Trophoblast cell (in vitro differentiated cells and primary cell): ENCODE data around the gene GGA1.

Source experiments
- DNase-seq, 2 donors: peaks; one replicate each; pipeline ENCODE4 v3.0.0-alpha.2; 2016
- H2AFZ ChIP-seq: 2 replicates; pipeline ENCODE4 v1.6.1; 2013; ENCODE audit warnings: low read length, moderate library complexity, mild to moderate bottlenecking; ENCODE audit not compliant: insufficient read depth, poor library complexity
- H2AK5ac ChIP-seq: 2 replicates; pipeline ENCODE4 v1.6.1; 2013; ENCODE audit warnings: mild to moderate bottlenecking, low read length
- H2BK120ac ChIP-seq: 2 replicates; pipeline ENCODE4 v1.6.1; 2013; ENCODE audit warnings: low read length, mild to moderate bottlenecking, moderate library complexity; ENCODE audit not compliant: insufficient read depth, poor library complexity
- H2BK12ac ChIP-seq: 2 replicates; pipeline ENCODE4 v1.6.1; 2013; ENCODE audit warnings: mild to moderate bottlenecking, low read length, moderate library complexity
- H2BK5ac ChIP-seq: 2 replicates; pipeline ENCODE4 v1.6.1; 2013; ENCODE audit warnings: low read length, low read depth, moderate library complexity, mild to moderate bottlenecking; ENCODE audit not compliant: poor library complexity
- H3K14ac ChIP-seq: 2 replicates; pipeline ENCODE4 v1.6.1; 2013; ENCODE audit warnings: mild to moderate bottlenecking, low read length
- H3K18ac ChIP-seq: 2 replicates; pipeline ENCODE4 v1.6.1; 2013; ENCODE audit warnings: mild to moderate bottlenecking, low read length
- H3K23ac ChIP-seq: 2 replicates; pipeline ENCODE4 v1.6.1; 2013; ENCODE audit warnings: low read length
- H3K27ac ChIP-seq: 2 replicates; pipeline ENCODE4 v1.5.1; 2013; ENCODE audit warnings: low read depth, mild to moderate bottlenecking, inconsistent platforms, low read length, moderate library complexity
- H3K27me3 ChIP-seq: 2 replicates; pipeline ENCODE4 v1.6.1; 2013; ENCODE audit warnings: inconsistent platforms, mild to moderate bottlenecking, low read length, moderate library complexity; ENCODE audit not compliant: insufficient read depth
- H3K36me3 ChIP-seq, 2 experiments: 1 replicate in 1 of 2; 2 replicates in 1 of 2; pipeline ENCODE4 v1.6.1; 2013; ENCODE audit warnings: low read length in 2 of 2, mild to moderate bottlenecking in 2 of 2, moderate library complexity in 1 of 2; ENCODE audit not compliant: insufficient read depth in 2 of 2, control insufficient read depth in 1 of 2
- H3K4ac ChIP-seq: 2 replicates; pipeline ENCODE4 v1.6.1; 2013; ENCODE audit warnings: low read depth, mild to moderate bottlenecking, low read length, moderate library complexity
- H3K4me1 ChIP-seq, 2 experiments: 1 replicate in 1 of 2; 2 replicates in 1 of 2; pipeline ENCODE4 v1.6.1; 2013; ENCODE audit warnings: low read length in 2 of 2, mild to moderate bottlenecking in 2 of 2, moderate library complexity in 1 of 2; ENCODE audit not compliant: insufficient read depth in 2 of 2, control insufficient read depth in 1 of 2
- H3K4me2 ChIP-seq: 2 replicates; pipeline ENCODE4 v1.6.1; 2013; ENCODE audit warnings: inconsistent platforms, mild to moderate bottlenecking, low read length, moderate library complexity
- H3K4me3 ChIP-seq: 2 replicates; pipeline ENCODE4 v1.5.1; 2013; ENCODE audit warnings: mild to moderate bottlenecking, low read depth, low read length, inconsistent platforms
- H3K79me1 ChIP-seq: one replicate; pipeline ENCODE4 v1.6.1; 2013; ENCODE audit warnings: low read length
- H3K79me2 ChIP-seq: 2 replicates; pipeline ENCODE4 v1.6.1; 2013; ENCODE audit warnings: low read length, mild to moderate bottlenecking; ENCODE audit not compliant: control insufficient read depth, insufficient read depth, poor library complexity
- H3K9ac ChIP-seq: 2 replicates; pipeline ENCODE4 v1.6.1; 2013; ENCODE audit warnings: mild to moderate bottlenecking, low read length
- H3K9me3 ChIP-seq: 2 replicates; pipeline ENCODE4 v1.6.1; 2013; ENCODE audit warnings: low read depth, mild to moderate bottlenecking, control low read depth, inconsistent platforms, low read length; ENCODE audit not compliant: insufficient read depth
- H4K12ac ChIP-seq: 2 replicates; pipeline ENCODE4 v1.6.1; 2013; ENCODE audit warnings: low read depth, mild to moderate bottlenecking, low read length, moderate library complexity
- H4K8ac ChIP-seq: 2 replicates; pipeline ENCODE4 v1.6.1; 2013; ENCODE audit warnings: low read depth, mild to moderate bottlenecking, low read length, moderate library complexity
- H4K91ac ChIP-seq: one replicate; pipeline ENCODE4 v1.6.1; 2013; ENCODE audit warnings: low read depth, mild to moderate bottlenecking, low read length, moderate library complexity
- WGBS: extraction: QIAGEN DNeasy Blood & Tissue Kit; methylation state at CpG from one replicate; pipeline ENCODE4 v1.1.7; 2013; ENCODE audit warnings: missing lambda C conversion rate; ENCODE audit not compliant: insufficient read length, insufficient coverage; ENCODE audit errors: extremely low coverage; 5-methylcytosine and 5-hydroxymethylcytosine counted together

Gene GGA1

DNA sequence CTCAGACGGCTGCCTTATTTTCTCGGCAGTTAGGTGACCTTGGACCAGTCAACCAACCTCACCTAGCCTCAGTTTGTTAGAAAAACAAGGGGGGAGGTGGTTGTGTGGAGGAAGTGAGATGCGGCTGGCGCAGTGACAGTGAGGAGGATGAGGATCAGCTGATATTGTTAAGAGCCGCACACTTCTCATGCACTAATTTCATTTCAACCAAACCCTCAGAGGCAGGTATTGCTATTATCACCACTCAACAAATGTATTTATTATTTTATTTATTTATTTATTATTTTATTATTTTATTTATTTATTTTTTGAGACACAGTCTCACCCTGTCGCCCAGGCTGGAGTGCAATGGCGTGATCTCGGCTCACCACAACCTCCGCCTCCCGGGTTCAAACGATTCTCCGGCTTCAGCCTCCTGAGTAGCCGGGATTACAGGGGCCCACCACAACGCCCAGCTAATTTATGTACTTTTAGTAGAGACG, 68.9 kb downstream of the GGA1 start:
- H3K27me3 ChIP-seq: no peaks in the 10 kb centered on the region

DNA sequence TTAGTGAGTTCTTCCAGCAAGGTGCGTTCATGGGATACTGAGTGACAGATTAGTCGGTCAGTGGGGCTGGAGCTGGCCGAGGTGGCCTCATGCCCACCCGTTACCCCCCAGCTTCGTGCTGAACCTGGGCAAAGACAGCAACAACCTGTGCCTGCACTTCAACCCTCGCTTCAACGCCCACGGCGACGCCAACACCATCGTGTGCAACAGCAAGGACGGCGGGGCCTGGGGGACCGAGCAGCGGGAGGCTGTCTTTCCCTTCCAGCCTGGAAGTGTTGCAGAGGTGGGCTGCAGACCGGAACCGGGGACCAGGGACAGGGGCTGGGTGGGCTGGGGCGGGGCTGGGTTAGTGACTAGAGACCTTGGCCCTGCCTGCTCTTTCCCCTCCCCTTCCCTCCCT, 69.7 kb downstream of the GGA1 start:
- Histone ChIP-seq H3K4me1 (peaks cover 6 to 11% of the 10 kb centered on the region in 2 experiments), H4K91ac (no peak overlapping the region), H3K79me1 (peaks cover 9% of the 10 kb centered on the region), H4K12ac (no peak overlapping the region), H2AFZ (no peak overlapping the region), H2BK5ac (no peak overlapping the region), H3K23ac (no peak overlapping the region), H4K8ac (no peak overlapping the region), H3K27ac (no peak overlapping the region), H3K27me3 (no peaks in the 10 kb centered on the region), H3K18ac (no peak overlapping the region), H2AK5ac (peak overlapping the region; percentile 77), H3K36me3 (no peaks in the 10 kb centered on the region), H2BK12ac (peak overlapping the region; percentile 46), H3K9me3 (no peaks in the 10 kb centered on the region), H3K14ac (peak overlapping the region; percentile 10), H3K4ac (no peak overlapping the region), H3K9ac (no peak overlapping the region), H3K4me3 (no peak overlapping the region), H3K79me2 (no peaks in the 10 kb centered on the region), H3K4me2 (no peak overlapping the region), H2BK120ac (no peak overlapping the region)
- no peak for DNase-seq
- WGBS: no CpG with 5 or more reads among the region's 18 CpGs

More for the DNA sequence above, 68.9 kb downstream of the GGA1 start:
- Histone ChIP-seq H2AFZ (peak overlapping the region; percentile 82), H3K27ac (peak overlapping the region; percentile 14), H3K4me3 (peak overlapping the region; percentile 31), H3K79me2 (no peaks in the 10 kb centered on the region), H3K4me1 (peaks cover 6 to 11% of the 10 kb centered on the region in 2 experiments), H4K91ac (peak overlapping the region; percentile 36), H3K9me3 (no peaks in the 10 kb centered on the region), H2BK5ac (no peak overlapping the region), H2BK12ac (no peak overlapping the region), H3K36me3 (no peaks in the 10 kb centered on the region), H4K8ac (peak overlapping the region; percentile 15), H3K23ac (no peak overlapping the region), H2AK5ac (no peak overlapping the region), H3K14ac (no peak overlapping the region), H3K4me2 (peak overlapping the region; percentile 71), H3K79me1 (peaks cover 9% of the 10 kb centered on the region), H3K4ac (no peak overlapping the region), H4K12ac (no peak overlapping the region), H3K18ac (peak overlapping the region; percentile 5), H2BK120ac (no peak overlapping the region), H3K9ac (peak overlapping the region; percentile 65)
- whole genome bisulfite sequencing: no CpG with 5 or more reads among the region's 15 CpGs
- no peak for DNase-seq

DNA sequence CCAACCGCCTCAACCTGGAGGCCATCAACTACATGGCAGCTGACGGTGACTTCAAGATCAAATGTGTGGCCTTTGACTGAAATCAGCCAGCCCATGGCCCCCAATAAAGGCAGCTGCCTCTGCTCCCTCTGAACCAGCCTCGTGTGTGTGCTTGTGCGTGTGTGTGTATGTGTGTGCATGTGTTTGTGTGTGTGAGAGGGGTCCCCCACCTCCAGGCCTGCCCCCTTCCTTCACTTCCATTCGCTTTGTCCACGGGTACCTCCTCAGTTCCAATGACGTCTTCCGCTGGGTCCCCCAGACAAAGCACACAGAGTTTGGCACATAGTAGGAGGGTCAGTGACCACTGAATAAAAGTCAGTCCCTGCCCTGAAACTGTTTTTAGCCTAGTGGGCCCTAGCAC, 71.0 kb downstream of the GGA1 start:
- no peak overlapping the region for H3K18ac ChIP-seq
- H4K91ac ChIP-seq: no peak overlapping the region

DNA sequence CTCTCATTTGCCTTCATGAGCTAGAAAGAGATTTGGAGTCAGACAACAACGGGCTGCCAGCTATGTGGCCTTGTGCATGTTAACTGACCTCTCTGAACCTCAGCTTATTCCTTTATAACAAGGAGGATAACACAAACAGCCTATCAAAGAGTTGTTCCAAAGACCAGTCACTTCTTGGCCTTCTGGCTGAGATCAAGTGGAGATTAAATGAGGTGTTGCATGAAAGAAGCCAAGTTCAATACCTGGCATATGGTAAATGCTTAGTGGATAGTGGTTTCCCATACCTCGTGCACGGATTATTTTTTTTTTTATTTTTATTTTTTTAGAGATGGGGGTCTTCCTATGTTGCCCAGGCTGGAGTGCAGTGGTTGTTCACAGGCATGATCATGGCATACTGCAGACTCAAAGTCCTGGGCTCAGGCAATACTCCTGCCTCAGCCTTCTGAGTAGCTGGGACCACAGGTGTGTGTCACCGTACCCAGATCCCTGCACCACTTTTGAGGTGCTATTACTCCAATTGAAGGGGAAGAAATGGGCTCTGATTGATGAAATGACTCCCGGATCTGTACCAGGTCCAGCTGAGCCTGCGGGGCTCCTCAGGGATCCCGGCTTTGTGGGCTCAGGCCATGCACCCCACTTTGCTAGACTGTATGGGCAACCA, 71.7 kb downstream of the GGA1 start:
- Histone ChIP-seq H3K4ac (no peak overlapping the region), H3K18ac (no peak overlapping the region), H3K4me2 (no peak overlapping the region)

More for the DNA sequence above, 71.0 kb downstream of the GGA1 start:
- no peak overlapping the region for H2BK120ac ChIP-seq
- no CpG with 5 or more reads among the region's 8 CpGs for WGBS
- H2AK5ac ChIP-seq: peak overlapping the region; percentile 16
- no peak overlapping the region for H3K23ac ChIP-seq
- no peak overlapping the region for H4K8ac ChIP-seq
- H3K79me1 ChIP-seq: peaks cover 9% of the 10 kb centered on the region
- H3K4ac ChIP-seq: no peak overlapping the region
- no peak overlapping the region for H2BK5ac ChIP-seq
- H3K4me2 ChIP-seq: no peak overlapping the region
- H3K14ac ChIP-seq: no peak overlapping the region
- H2BK12ac ChIP-seq: no peak overlapping the region
- H3K27ac ChIP-seq: no peak overlapping the region
- no peak overlapping the region for H4K12ac ChIP-seq
- no peaks in the 10 kb centered on the region for H3K27me3 ChIP-seq
- no peak overlapping the region for H3K4me3 ChIP-seq
- no peaks in the 10 kb centered on the region for H3K79me2 ChIP-seq
- peaks cover 6 to 11% of the 10 kb centered on the region in 2 experiments for H3K4me1 ChIP-seq
- no peak overlapping the region for H3K9ac ChIP-seq
- H2AFZ ChIP-seq: no peak overlapping the region
- H3K36me3 ChIP-seq: no peaks in the 10 kb centered on the region
- no peak for DNase-seq
- H3K9me3 ChIP-seq: no peaks in the 10 kb centered on the region

More for the DNA sequence above, 71.7 kb downstream of the GGA1 start:
- Histone ChIP-seq H3K27me3 (no peaks in the 10 kb centered on the region), H3K9ac (no peak overlapping the region), H4K8ac (no peak overlapping the region), H3K4me1 (peaks cover 6 to 11% of the 10 kb centered on the region in 2 experiments), H2BK5ac (no peak overlapping the region), H3K79me2 (no peaks in the 10 kb centered on the region), H2AFZ (no peak overlapping the region), H3K79me1 (peaks cover 9% of the 10 kb centered on the region), H2BK120ac (no peak overlapping the region), H3K27ac (no peak overlapping the region), H4K91ac (no peak overlapping the region), H3K36me3 (no peaks in the 10 kb centered on the region), H4K12ac (no peak overlapping the region), H3K23ac (no peak overlapping the region), H3K14ac (no peak overlapping the region), H3K4me3 (no peak overlapping the region), H2AK5ac (no peak overlapping the region), H3K9me3 (no peaks in the 10 kb centered on the region), H2BK12ac (no peak overlapping the region)
- DNase-seq: no peak
- no CpG with 5 or more reads among the region's 7 CpGs for WGBS
